Measurements from ENCODE around the gene FXYD6.
A peak's percentile ranks its signal among the peaks of the same experiment; 100 is the strongest.

Gene FXYD6

DNA sequence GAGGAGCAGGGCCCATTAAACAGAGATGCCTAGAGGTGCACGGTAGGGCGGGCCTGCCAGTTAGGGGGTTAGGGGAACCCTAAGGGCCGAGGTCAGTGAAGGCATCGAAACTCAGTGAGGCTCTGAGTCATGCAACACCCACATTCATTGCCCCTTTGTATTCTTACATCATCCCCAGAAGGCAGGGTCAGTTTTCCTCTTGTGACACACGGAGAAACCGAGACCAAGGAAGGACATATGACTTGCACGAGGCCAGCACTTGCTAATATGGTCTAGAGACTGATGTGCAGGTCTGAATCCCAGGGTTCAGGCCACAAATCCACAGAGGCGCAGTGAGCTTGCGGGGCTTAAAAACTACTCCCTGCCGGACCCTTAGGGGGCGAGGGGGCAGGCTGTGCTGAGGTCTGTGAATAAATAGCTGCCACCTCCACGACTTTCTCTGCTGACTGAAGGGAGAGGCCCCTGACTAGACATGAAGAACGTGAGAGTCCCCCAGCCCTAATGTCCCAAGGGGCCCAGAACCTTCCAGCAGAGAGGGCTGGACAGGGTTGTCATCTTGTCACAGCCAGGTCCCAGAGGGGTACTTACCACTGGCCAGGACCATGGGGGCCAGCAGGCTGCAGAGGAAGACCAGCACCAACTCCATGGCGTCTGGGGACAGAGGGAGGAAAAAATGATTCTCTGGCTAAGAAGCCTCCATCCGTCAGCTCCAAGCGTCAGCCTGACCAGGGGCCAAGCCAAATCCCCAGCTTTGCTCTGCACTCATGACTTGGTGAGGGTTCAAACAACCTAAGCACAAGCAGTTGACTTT is 34.1 kb downstream of the FXYD6 start:
- DNase-seq = peak; percentile 97

DNA sequence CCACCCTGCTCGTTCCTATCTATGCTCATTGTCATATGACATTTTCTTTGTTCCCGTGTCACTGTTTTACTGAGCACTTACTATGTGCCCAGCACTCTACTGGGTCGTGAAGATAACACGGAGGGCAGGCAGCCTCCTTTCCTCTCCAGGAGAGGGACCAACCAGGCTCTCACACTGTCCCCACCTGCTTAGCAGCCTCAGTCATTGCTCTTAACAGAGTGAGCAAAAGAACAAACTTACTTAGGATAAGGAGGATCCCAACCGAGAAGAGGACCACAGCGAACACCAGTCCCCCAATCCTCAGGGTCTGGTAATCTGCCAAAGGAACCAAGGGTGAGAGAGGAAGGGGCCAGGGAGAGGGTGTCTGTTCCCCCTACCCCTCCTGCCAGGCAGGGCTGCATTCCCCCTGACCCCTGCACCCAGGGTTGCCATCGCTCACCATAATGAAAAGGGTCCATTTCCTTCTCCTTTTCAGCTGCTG is 34.9 kb downstream of the FXYD6 start:
- no peak for DNase-seq

DNA sequence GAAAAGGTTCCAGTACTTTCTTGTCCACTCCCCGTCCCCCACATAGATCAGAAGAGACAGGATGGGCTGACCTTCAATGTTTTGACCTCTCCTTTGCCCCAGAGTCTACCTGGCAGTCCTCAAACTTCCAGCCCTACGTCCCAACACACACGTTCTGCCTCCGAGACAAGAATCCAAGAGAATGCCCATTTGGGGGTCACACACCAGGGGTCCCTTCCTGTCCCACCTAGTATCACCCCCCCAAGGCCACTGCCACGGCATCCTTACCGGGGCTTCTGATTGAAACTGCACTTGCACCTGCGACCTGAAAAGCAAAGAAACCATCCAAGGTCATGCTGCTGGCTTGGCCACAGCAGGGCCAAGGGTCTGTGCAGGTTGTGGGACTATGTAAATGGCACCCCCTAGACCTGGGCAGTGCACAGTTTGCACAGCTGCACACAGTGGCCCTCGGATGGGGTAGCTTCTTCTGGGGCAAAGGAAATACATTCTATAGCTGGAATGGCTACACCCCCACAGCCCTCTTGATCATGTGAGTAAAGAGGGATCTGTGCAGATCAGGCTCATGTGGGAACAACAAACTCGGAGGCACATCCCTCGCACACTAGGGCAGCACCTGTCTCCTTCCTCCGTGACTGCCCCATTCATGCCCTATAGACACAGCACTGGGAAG is 35.4 kb downstream of the FXYD6 start:
- no peak for DNase-seq

DNA sequence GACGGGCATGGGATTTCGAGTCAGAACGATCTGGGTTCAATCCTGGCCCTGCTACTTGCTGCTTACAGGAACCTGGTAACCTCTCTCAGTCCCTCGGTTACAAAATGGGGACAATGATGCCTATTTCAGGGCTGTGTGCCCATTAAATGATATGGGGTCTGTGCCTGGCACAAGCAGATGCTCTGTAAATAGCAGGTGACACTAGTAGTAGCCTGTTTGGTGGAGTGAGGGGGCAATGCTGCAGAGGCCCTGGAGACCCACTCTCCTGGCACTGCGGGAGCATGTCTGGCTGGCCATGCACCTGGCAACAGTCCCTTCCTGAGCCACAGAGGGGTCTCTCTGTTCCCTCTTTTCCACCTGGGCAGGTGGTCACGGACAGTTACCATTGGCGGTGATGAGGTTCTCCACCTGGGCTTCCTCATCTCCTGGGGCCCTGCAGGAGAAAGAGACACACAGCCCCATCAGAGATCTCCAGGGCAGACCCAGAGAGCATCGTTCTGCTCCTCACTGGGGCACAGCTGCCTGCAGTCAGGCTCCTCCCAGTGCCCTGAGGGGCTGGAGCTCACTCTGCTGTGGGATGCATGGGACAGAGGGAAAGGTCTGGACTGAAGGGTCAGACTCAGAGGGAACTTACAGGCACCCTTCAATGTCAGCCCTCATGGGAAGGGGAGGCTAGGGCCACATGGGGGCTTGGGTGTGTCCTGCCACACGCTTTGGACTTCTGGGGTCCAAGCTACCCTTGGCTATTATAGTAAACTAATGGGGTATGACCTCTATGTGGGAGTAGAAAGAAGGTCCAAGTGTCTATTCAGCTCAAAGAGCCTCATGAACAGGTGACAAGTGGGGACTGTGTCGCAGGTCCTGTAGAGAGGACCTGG is 36.3 kb downstream of the FXYD6 start:
- DNase-seq = no peak

DNA sequence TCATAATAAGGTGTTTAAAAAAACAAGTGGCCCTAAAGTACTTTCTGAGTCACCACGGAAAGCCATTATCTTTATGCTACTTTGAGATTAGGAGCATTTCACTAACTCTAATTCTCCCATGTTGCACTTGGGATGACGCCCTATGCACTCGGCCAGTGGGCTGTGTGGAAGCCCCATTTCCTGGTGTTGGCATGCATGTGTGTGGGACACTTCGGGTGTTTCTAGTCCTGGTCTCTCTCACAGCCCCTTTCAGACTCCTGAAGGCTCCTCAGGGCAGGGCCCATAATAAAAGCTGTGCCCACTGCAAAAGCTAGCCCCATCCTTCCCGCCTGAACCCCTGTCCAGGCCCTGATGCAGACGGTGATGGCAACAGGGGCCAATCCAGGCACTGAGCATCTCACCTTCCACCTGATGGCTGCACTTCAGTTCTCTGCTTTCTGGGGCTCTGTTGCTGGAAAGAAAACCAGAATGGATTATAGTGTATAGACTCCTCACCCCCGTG is 37.0 kb downstream of the FXYD6 start:
- DNase-seq = no peak

DNA sequence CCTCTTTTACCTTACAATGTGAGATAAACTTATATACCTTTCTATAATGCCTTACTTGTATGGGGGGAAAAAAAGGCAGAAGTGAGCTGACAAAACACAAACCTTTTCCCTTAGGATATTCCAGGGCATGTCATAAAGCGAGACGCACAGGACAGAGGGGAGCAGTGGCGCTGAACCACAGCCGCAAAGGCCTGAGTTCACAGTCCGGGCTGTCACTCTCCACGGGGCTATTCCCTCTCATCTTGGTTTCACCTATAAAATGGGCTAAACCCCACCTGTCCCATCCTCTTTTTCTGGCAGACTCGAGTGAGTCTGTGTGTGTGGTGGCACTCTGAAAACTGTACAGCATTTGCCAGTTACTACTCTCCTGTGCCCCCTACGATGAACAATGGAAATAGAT is 37.6 kb downstream of the FXYD6 start:
- DNase-seq = no peak

DNA sequence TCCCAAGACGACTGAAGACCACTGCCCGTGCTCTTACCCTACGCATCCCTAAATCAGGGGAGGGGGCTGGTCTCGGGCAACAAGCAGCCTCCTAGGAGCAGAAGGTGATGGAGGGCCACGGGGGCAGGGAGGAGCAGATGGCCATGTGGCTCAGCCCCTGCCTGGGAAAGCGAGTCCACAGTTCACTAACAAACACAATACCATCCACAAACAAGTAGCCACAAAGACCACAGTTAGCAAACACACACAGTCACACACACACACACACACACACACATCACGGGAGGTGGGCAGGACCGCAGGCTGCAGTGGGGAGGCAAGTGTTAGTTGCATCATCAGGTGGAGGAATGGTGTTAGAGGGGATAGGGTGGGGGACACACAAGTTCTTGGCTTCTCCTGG is 38.7 kb downstream of the FXYD6 start:
- DNase-seq = no peak

DNA sequence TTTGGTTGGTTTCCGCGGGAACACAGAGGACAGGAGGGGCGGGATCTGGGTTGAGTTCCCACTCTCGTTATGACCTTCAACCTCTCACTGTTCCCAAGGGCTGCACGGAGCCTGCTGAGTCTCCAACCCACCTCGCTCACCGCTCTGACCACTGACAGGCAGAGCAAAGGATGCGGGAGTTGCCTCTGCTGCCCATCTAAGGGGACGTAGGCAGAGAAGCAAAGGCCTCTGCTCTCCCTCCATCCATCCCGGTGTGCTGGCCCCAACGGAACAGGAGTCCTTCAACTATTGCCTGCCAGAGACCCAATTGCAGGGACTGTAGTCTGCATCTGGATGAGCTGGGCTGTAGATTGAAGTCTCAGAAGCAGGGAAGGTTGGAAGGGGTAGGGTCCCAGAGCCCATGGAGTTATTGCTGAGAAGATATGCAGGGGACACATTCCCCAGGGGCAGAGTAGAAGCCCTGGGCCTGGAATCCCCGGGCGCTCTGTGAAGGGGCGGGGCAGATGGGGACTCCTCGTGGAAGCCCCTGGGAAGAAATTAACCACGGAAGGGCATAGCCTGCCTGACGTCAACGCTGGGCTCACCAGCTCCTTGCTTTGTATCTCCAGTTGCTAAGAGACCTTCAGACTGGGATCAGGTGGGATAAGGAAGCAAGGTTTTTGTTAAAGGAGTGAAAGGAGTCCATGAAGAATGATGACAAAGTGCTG is 39.2 kb downstream of the FXYD6 start:
- no peak for DNase-seq

DNA sequence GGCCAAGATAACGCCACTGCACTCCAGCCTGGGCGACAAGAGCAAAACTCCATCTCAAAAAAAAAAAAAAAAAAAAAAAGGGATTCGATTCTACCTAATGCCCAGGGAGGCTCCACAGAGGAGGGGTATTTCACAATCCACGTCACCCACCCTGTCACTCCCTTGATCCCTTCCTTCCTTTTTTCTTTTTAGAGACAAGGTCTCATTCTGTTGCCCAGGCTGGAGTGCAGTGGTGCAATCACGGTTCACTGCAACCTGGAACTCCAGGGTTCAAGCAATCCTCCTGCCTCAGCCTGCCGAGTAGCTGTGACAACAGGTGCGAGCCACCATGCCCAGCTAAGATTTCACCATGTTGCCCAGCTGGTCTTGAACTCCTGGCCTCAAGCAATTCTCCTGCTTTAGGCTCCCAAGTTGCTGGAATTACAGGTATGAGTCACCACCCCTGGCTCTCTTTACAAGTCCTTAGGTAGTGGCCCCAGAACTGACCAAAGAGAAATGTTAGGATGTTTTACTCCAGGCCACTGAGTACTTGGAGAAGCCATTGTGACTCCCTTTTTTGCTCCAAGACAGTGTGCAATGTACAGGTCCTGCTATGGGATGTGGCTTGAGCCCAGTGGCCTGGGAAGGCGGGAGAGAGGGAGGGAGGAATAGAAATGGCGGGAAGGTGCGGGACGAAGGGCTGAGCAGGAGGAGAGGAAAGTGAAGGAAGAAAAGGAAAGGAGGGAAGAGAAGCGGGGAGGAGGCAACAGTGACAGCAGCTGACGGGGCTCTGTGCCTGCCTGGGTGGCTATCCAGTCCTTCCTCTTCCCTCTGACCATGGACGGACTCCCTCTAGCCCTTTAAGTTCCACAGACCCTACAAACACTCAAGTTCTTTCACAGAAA is 40.1 kb downstream of the FXYD6 start:
- DNase-seq = peak; percentile 43

DNA sequence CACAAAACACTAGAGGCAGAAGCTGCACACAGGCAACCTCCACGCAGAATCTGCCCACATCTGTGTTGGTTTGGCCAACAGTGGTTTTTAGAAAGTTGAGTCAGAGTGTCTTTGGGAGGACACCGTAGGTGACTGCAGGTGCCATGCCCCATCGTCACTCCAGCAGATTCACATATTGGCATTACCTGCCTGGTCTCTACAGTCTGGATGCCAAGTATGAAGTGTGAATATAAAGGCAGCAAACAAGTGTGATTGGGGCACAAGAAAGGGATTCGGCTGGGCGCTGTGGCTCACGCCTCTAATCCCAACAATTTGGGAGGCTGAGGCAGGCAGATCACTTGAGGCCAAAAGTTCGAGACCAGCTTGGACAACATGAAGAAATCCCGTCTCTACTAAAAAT is 40.9 kb downstream of the FXYD6 start:
- no peak for DNase-seq

DNA sequence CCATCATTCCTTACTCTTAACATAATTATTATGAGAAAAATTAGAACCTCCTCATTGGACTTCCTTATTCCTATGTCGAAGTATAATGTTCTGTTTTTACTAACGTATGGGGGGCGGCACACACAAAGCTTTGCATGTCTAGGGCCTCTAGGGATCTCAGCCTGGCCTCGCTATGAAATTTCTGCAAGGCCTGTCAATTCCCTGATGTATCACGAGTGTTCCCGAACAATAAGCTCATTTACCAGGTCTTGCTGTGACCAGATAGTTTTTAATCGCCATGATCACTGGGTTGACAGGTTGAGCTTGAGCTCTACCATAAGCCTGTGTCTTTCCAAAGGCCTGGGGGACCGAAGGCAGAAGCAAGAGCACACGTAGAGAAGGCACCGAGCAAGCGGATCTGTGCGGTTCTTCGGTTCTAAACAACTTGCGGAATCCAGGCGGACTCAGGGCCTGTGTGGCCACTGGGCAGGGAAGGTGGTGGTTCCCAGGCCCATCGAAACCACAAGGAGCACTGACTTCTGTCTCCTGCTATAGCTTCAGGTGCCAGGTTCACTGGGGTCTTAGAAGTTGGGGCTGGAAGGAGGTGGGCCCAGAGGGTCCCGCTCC is 41.5 kb downstream of the FXYD6 start:
- DNase-seq = no peak

DNA sequence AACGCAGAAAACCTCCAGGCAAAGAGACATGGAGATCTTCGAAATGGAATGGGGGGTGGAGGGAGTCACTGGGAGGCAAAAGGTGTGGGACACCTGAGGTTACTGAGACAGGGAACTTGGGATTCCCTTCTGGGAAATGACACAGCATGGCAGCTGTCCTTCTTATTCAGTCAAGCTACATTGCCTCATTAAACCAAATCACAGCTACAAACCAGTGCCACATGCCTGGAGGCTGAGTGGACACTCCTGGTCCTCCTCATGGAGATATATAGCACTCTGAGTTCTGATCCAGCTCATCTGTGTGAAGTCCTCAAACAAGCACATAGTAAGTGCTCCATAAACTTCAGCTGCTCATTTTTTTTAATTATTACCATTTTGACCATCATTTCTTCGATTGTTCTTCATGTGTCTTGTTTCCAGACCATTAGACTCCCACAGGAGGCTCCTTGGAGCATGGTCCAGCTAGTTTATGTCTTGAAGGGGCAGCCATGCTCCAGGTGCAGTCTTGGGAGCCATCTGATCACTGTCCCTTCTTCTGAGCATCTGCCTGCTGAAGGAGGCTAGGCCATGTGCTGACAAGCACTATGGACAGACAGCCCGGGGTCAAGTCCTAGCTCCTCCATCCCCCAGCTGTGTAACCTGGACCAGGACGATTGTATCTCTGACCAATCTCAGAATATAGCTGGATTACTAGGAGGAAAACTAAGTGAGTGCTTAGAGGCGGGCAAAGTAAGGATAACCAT is 42.2 kb downstream of the FXYD6 start:
- DNase-seq = no peak

DNA sequence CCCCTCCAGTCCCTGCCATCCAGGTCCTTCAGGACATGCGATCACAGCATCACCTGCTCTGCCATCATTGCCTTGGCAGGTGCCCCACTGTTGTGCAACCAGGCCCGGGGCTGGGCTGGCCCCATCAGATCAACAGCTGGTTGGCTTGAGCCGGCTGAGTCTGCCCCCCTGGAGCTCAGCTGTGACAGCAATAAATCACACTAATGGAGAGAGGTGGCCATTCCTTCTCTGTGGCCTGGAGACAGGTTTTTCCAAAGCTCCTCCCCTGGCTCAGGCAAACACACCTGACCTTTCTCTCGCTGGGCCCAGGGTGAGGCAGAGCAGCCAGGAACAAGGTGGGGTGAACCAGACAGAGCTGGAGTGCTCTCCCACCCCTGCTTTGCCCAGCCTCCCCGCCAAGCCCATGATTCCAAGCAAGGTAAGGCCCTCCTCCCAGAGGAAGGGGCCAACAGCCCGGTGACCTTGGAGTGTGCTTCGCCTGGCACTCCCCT is 43.0 kb downstream of the FXYD6 start:
- DNase-seq = no peak

DNA sequence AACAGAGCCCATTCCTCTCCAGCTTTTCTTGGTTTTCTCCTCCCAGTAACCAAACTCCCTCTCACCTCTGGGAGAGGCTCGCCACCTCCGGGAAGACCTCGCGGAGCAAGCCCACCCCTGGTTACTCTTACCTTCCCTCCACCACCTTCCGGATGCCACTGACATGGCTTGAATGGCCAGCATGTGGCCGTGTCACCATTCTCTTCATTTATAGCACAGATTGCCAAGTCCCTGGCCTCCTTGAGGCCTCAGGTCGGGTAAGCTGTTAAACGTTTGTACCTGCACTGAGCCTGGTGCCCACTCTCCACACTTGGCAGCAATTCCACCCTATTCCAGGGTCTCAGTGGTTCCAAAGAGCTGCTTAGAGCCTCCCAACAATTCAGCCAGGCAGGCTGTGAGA is 43.9 kb downstream of the FXYD6 start:
- DNase-seq = no peak

DNA sequence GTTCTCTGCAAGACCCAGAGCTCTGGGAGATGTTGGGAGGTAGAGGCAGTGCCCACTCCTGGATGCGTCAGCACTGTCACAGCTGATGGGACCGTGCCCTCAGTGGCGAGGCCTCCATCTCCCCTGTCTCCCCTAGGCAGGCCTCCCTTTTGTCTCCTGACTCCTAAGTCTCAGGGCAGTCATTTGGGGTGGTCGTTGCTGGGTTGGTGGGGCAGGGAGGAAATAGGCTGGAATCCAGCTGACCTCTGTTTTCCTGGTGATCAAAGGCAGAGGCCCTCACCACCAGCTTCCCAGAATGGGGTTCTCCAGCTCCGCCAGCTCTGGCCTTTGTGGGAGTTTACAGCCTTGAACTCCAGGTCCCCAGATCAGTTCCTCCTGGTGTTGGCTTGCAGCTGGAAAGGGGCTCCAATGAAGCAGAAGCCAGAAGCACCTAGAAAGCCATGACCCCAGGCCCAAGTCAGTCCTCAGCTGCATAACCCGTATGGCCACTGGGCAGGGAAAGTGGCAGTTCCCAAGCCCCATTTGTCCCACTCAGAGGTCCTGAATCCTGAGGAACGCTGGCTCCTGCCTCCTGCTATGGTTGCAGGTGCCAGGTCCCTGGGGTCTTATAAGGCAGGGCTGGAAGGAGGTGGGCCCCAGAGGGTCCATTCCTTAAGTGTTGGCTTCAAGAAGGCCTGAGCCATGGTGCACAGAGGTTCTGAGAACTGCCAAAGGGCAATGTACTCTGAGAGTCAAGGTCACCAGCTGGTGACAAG is 44.6 kb downstream of the FXYD6 start:
- DNase-seq = no peak

DNA sequence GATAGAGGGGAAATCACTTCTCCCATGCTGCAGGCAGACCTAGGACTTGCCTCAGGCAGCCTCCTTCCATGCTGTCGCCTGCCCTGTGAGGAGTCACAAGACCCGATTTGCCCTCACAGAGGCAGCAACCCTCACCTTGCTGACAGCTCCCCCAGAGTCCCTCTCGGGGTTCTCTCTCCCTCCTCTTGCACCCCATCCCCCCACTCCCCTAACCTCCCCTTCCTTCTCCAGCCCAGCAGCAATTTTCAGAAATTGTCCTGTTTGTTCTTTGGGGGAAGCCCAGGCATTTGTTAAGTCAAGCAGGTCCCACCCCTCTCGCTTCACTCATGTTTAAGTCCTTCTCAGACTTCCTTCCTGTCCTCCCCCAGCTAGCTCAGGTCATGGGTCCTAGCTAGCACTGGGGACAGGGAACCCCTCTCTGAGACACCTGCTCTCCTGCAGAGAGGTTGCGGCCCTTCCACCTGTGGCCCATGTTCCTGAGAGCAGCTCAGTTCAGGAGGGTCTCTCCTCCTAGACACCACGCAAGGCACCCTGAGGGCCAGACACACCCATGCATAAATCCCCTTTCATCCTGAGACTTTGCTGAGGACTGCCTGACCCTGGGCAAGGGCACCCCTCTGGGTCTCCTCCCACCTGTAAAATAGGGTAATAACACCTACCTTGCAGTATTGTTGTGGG is 45.6 kb downstream of the FXYD6 start:
- DNase-seq = no peak

DNA sequence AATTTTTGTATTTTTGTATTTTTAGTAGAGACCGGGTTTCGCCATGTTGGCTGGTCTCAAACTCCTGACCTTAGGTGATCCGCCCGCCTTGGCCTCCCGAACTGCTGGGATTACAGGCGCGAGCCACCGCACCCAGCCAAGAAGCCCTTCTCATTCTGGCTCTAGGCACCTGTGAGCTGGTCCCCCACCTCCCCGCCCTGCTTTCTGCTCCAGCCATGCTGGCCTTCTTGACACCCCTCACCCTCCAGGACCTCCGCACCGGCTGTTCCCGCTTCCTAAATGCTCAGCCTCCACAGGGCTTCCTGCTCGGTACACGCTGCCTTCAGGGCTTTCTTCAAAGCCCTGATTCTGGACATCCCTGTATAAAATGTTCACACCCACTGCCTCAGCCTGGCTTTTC is 46.4 kb downstream of the FXYD6 start:
- no peak for DNase-seq

DNA sequence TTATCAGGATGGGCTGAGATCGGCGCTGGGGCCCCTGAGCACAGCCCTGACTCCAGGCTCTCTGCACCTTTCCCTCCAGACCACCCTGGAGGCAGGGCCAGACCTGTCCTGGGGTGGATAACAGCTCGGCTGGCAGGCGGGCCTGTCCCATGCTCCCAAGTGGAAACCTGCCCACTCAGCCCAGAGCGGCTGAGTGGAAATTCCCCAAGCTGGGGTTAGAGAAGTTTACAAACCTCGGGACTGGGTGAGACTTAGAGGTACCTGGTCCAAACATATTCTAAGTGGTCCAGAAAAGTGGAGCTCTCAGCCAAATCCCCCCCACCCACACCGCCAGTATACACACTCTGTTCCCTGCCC is 47.1 kb downstream of the FXYD6 start:
- DNase-seq = no peak

All from suppressor macrophage treated with lipopolysaccharide for 4 hours (primary cell).